Measurements from ENCODE around the gene ENTREP1.

- TF ChIP-seq, protein P1, sequence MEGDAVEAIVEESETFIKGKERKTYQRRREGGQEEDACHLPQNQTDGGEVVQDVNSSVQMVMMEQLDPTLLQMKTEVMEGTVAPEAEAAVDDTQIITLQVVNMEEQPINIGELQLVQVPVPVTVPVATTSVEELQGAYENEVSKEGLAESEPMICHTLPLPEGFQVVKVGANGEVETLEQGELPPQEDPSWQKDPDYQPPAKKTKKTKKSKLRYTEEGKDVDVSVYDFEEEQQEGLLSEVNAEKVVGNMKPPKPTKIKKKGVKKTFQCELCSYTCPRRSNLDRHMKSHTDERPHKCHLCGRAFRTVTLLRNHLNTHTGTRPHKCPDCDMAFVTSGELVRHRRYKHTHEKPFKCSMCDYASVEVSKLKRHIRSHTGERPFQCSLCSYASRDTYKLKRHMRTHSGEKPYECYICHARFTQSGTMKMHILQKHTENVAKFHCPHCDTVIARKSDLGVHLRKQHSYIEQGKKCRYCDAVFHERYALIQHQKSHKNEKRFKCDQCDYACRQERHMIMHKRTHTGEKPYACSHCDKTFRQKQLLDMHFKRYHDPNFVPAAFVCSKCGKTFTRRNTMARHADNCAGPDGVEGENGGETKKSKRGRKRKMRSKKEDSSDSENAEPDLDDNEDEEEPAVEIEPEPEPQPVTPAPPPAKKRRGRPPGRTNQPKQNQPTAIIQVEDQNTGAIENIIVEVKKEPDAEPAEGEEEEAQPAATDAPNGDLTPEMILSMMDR (IDR thresholded peaks at IDR 0.05) = no peak
- no peak for TF ChIP-seq ZFX (IDR thresholded peaks at IDR 0.05; ENCODE audit: borderline replicate concordance)
Measured at GRCh38 chr9:69340631-69341030, 15.6 kb downstream of the ENTREP1 start.

Measured in 22Rv1 (cell line).